AML-193 (cell line): ENCODE results near the gene MID2.
A peak's percentile ranks its signal among the peaks of the same experiment; 100 is the strongest.
"Not testable (repeated sequence)": the region's sequence is repeated elsewhere in the genome, so short reads cannot be mapped to it uniquely, and the experiment has no call there.

Experiments
- DNase-seq, 2 experiments: peaks; one replicate each; lab custom pipeline; 2025; lab: John Stamatoyannopoulos, UW

MID2 gene

GRCh38 chrX:107825698-107826237 is at the start of gene MID2:
Gene MID2 (plus strand): TSS chrX:107825866. CDS start chrX:107826427, 561 bp downstream.
- DNase-seq = no peak

- DNase-seq = peak; percentile 51 to 52
Measured at GRCh38 chrX:107776649-107777535, 48.8 kb upstream of the MID2 start.

DNA sequence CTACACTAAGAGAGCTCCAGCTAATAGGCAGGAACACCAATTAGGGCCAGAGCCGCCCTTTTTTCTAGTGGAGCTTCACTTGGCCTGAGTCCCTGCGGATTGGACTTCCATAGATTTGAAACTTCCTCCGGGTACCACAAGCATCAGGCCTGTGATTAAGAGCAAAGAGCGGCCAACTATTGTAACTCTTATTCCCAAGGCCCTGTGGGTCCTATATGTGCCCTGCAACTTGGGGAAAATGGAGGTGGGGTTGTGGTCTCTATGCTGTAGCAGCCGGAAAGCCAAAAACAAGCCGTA is 48.2 kb upstream of the MID2 start, which contains the start of gene NCBP2L:
Gene NCBP2L, plus strand, starts transcription at position 198 of the 297 bp plus-strand sequence. CDS start 16,488 bp downstream, outside the sequence.
- DNase-seq = no peak

GRCh38 chrX:107780525-107780924 is 45.1 kb upstream of the MID2 start:
- no peak for DNase-seq

DNA sequence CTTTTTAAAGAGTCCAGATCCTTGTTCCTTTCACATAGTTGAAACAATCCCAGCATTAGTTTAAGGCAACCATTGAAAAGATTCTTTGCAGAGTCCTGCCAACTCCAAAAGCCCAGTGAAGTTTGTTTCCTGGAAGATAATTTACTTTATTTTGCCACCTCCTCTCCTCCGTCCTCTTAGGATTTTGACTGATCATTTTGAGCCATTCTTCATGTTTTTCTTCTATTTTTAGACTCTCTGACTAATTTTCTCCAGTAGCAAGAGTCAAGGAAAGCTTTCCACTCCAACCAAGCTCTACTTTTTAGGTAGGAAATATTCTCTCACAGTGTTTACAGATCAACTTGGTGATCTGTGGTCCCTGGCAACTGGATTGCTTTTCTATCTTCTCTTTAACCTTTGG is 37.8 kb upstream of the MID2 start:
- no peak for DNase-seq

DNA sequence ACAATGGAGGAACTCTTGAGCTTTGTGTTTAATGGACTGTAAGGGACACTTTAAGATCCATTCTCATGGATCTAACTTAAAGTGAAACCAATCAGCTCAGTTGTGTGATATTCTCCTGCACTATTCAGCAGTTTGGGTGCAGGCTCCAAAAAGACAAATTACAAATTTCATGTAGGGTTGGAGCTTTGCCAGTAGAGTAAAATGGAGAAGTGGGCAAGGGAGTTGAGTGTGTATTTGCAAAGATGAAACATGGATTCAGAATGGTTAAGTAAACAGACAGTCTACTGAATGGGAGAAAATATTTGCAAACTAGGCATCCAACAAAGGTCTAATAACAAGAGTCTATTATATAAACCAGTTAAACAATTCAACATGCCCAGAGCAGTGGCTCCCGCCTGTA is 21.2 kb upstream of the MID2 start:
- no peak for DNase-seq

GRCh38 chrX:107805179-107805578 is 20.5 kb upstream of the MID2 start:
- DNase-seq = no peak

DNA sequence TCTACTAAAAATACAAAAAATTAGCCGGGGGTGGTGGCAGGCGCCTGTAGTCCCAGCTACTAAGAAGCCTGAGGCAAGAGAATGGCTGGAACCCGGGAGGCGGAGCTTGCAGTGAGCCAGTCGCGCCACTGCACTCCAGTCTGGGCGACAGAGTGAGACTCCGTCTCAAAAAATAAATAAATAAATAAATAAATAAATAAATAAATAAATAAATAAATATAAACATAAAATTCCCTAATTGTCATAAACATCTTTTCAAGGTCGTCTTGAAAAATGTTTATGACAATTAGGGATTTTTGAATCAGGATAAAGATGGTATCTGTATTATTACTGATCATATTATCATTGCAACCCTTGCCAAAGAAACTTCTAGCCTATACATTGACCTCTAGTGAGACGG is 15.6 kb upstream of the MID2 start:
- DNase-seq = not testable (repeated sequence)

DNA sequence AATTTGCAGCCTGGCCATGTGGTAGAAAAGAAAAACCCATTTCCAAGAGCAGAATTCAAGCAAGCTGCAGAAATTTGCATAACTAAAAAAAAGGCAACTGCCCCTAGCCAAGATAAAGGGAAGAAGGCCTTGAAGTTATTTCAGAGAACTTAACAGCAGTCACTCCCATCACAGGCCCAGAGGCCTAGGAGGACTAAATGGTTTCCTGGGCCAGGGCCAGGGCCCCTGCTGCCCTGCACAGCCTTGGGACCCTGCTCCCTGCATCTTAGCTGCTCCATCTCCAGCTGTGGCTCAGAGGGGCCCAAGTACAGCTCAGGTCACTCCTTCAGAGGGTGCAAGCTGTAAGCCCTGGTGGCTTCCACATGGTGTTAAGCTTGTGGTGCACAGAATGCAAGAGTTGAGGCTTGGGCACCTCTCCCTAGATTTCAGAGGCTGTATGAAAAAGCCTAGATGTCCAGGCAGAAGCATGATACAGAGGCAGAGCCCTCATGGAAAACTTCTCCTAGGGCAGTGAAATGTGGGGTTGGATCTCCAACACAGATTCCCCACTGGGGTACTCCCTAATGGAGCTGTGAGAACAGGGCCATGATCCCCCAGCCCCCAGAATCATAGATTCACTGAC is 6.7 kb upstream of the MID2 start:
- no peak for DNase-seq

DNA sequence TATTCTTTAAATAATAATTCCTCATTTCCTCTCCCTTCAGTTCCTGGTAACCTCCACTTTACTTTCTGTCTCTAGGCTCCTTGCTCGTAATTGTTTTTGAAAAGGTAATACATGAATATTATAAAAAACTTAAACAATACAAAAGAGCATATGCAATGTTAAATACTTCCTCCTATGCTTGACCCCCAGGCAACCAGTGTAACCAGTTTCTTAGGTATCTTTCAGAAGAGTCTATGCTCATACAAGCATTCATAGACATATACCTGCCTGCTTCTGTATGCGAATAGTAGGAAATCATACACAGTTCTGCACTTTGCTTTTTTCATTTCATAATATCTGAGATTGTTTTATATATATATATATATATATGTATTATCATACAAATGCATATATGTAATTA is 2.6 kb upstream of the MID2 start:
- DNase-seq = no peak

DNA sequence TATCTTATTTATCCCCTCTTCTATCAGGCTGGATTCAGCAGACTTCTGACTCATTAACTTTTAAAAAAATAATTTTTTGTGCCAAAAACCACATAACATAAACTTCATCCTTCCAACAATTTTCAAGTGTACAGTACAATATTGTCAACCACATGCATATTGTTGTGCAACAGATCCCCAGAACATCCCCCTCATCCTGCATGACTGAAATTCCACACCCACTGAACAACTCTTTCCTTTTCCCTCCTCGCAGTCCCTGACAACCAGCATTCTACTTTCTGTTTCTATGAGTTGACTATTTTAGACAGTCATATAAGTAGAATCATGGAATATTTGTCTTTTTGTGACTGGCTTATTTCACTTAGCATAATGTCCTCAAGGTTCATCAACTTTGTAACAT is 2.2 kb upstream of the MID2 start:
- DNase-seq = no peak

- DNase-seq = no peak
Measured at GRCh38 chrX:107826238-107827029, 768 bp downstream of the MID2 start.

GRCh38 chrX:107827030-107827831 is 1.6 kb downstream of the MID2 start:
- DNase-seq = no peak

DNA sequence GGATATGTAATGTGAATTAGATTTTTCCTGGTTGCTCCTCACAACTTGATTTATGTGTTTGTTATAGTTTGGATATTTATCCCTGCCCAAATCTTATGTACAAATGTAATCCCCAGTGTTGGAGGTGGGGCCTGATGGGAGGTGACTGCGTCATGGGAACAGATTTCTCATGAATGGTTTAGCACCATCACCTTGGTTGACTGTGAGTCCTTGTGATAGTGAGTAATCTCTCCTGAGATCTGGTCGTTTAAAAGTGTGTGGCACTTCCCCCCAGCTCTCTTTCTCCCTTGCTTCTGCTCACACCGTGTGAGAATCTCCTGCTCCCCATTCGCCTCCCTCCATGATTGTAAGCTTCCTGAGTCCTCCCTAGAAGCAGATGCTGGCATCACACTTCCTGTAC is 2.2 kb downstream of the MID2 start:
- no peak for DNase-seq

DNA sequence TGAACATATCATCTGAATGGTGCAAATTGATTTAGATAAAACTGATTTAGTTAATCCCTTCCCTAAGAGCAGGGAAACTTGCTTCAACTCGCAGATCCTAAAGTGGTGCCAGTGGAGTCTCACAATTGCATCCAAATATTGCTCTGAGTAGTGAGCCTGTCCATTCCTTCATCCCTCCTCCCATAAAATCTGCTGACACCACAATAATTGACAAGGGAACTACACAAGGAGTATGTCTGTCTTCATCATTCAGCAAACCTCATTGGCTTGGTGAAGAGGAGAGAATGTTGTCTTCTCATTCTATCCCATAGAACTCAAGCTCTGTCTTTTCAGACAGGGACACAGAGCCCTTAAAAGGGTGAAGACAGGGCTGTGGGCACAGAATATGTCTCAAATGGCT is 4.2 kb downstream of the MID2 start:
- no peak for DNase-seq

GRCh38 chrX:107831071-107831730 is 5.5 kb downstream of the MID2 start:
- DNase-seq = no peak

GRCh38 chrX:107834275-107835201 is 8.9 kb downstream of the MID2 start:
- DNase-seq = no peak

- no peak for DNase-seq
Measured at GRCh38 chrX:107836958-107837357, 11.3 kb downstream of the MID2 start.

DNA sequence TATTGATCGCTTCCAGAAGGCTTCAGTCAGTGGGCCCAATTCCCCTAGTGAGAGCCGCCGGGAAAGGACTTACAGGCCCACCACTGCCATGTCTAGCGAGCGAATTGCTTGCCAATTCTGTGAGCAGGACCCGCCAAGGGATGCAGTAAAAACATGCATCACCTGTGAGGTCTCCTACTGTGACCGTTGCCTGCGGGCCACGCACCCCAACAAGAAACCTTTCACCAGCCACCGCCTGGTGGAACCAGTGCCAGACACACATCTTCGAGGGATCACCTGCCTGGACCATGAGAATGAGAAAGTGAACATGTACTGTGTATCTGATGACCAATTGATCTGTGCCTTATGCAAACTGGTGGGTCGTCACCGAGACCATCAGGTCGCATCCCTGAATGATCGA is 15.3 kb downstream of the MID2 start:
- no peak for DNase-seq
